ENCODE data around the gene MACROD2.

Gene MACROD2

DNA sequence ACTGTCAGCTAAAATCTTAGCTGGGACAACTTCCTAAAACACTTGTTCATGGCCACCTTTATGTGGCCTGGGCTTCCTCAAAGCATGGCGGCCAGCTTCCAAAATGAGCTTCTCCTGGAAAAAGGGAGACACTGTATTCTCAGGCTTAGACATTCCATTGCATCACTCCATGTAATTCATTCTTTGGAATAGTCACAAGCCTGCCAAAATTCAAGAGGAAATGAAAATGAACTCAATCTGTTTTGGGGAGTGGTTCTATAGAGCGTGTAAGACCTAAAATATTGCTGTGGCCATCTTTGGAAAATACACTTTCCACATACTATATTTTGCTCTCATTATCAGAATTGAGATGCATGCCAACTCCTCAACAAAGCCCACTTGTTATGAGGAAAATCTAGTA, 1890.9 kb downstream of the MACROD2 start:
- no peak for DNase-seq (ENCODE audit: extremely low read depth, low read depth)
- TF ChIP-seq, protein P1, sequence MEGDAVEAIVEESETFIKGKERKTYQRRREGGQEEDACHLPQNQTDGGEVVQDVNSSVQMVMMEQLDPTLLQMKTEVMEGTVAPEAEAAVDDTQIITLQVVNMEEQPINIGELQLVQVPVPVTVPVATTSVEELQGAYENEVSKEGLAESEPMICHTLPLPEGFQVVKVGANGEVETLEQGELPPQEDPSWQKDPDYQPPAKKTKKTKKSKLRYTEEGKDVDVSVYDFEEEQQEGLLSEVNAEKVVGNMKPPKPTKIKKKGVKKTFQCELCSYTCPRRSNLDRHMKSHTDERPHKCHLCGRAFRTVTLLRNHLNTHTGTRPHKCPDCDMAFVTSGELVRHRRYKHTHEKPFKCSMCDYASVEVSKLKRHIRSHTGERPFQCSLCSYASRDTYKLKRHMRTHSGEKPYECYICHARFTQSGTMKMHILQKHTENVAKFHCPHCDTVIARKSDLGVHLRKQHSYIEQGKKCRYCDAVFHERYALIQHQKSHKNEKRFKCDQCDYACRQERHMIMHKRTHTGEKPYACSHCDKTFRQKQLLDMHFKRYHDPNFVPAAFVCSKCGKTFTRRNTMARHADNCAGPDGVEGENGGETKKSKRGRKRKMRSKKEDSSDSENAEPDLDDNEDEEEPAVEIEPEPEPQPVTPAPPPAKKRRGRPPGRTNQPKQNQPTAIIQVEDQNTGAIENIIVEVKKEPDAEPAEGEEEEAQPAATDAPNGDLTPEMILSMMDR (IDR thresholded peaks at IDR 0.05; ENCODE audit: low read depth, low read length) = no peak

DNA sequence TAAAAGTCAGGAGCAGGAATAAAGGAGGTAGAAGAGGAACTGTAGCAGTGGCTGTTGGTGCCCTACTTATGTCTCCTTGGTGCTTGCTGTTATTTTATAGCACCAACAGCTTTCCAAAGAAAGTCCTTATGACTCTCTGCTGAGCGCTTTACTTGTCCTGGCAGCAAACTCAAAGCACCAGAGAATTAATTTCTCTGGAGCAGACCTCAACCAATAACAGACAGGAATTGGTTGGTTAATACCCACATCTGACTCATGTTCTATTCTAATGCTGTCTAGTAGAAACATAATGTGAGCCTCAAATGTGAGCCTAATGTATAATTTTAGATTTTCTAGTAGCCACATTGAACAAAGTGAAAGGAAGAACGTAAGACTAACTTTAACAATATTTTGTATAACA, 1892.1 kb downstream of the MACROD2 start:
- no peak for DNase-seq (ENCODE audit: extremely low read depth, low read depth)
- TF ChIP-seq, protein P1 (IDR thresholded peaks at IDR 0.05; ENCODE audit: low read depth, low read length) = no peak

DNA sequence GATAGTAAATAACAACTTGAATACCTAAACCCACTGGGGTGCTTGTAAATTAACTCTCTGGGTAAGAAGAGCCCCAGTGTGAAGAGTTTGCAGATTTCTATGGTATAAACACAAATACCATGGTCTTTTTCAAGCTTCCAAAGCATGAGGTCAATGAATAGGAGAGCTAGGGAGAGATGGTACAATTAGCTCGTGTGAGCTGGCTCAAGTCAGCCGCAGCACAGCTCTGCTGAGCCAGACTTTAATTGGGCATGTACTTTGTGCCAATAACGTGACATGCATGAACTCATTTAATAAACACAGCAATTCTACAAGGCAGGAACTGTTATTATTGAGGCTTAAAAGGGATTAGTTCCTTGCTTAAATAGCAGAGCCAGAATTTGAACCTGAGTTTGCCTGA, 1893.7 kb downstream of the MACROD2 start:
- DNase-seq (ENCODE audit: extremely low read depth, low read depth) = peak; percentile 88
- TF ChIP-seq, protein P1 (IDR thresholded peaks at IDR 0.05; ENCODE audit: low read depth, low read length) = no peak

DNA sequence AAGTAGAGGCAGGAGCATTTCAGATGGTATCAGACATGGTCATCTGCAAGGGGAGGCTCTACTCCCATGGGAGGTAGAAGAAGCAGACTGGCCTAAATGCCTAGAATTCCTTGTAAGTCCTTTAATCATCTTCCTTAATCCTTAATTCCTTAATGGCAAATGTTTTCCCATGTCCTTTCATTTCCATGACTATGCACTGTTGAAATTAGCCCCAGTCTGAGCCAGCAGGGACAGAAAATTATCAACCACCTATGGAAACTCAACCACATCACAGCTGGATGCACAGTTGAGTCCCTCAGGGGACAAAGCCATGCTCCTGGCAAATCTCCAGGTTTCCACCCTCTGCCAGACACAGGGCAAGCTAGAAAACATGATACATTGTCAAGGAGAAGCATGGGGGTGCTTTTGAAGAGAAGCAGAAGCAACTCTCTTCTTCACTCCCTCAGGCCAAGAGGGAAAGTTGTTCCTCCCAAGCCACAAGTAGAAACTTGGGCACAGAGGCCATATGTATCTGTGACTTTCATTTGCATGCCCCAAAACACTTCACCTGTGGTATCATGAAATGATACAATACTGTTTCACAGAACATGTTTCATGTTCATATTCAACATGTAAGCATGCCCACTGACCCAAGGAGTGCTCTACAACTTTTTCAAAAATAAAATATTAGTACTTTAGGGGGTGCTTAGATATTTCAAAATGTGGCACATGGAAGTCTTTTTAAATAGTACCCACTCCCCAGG, 1894.4 kb downstream of the MACROD2 start:
- DNase-seq (ENCODE audit: extremely low read depth, low read depth) = no peak

DNA sequence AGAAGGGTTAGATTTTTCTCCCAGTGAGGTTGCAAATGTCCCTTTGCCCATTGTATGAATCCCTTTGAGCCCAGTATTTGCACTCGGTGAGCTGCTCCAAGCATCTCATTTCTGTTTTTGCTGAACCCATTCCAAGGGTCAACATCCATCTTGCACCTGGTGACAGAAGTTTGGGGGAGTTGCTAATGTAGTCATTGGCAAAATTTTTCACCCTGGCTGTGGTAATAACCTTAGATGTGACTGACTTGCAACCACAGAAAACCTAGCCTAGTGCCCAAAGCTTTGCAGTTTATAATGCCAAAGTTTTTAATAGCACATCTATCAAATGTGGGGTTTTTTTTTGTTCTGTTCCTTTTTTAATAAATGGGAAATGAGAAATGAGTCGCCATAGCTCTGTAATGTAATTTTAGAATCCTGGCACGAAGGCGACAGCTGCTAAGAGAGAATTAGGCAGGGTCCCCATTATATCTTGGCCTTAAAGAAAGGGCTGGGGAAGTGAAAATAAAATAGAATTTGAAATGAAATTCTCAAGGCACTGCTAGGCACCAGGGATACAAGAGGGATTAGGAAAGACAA, 1895.2 kb downstream of the MACROD2 start:
- TF ChIP-seq, protein P1 (IDR thresholded peaks at IDR 0.05; ENCODE audit: low read depth, low read length) = no peak
- DNase-seq (ENCODE audit: extremely low read depth, low read depth) = no peak

More for the DNA sequence above, 1894.4 kb downstream of the MACROD2 start:
- TF ChIP-seq, protein P1 (IDR thresholded peaks at IDR 0.05; ENCODE audit: low read depth, low read length) = no peak

DNA sequence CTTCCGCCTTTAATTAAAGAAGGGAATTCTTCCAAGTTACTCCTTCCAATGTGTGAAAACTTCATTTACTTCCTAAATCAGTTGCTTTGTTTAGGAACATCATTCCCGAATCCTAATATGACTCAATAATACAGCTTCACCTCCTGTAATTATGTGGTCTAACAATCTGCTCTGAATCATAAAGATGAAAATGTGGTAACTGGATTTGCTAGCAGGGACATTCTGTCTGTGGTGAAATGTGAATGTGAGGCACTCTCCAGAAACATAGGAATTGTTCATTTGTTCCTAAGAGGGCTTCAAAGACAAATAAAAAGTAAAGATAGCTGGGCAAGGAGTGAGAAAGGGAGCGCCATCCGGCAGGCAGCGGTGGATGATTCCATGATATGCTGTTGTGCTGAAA, 1899.8 kb downstream of the MACROD2 start:
- TF ChIP-seq, protein P1 (IDR thresholded peaks at IDR 0.05; ENCODE audit: low read depth, low read length) = no peak
- peak; percentile 24 for DNase-seq (ENCODE audit: extremely low read depth, low read depth)

DNA sequence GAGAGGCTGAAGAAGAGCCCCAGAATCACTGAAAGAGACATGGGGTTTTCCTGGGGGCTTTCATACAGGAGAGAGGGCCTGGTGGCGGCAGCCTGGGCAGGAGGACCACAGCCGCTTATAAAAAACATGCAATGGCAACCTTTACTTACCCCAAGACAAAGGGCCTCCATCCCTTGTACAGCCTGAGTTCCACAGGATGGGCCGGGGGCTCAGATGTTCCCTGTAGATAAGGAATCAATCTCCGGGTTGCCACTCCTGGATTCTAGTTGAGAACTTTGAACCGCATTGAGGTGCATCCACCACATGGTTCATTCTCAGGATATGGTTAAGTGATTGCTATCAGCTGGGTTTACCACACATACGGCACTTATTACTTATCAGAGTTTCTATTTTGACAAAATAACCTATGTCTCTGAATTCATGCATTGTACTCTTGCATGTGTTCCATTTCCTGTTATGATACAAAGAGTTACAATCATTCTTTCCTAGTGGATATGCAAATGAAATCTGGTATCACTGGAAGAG, 1900.3 kb downstream of the MACROD2 start:
- no peak for DNase-seq (ENCODE audit: extremely low read depth, low read depth)
- TF ChIP-seq, protein P1 (IDR thresholded peaks at IDR 0.05; ENCODE audit: low read depth, low read length) = no peak

All from AG09319 (cell line).